SK-N-MC (cell line): Measurements from ENCODE around the gene KRTAP9-4.

ENCODE experiments used
- DNase-seq: peaks from one replicate; pipeline ENCODE4 v3.0.0-alpha.2; 2011; ENCODE audit warnings: low read depth, low spot score
- H3K27ac ChIP-seq: fragments of 200-600 bp; sonication (generic); 2 replicates; pipeline ENCODE4 v1.5.1; 2016; ENCODE audit warnings: mixed run types
- H3K36me3 ChIP-seq: fragments of 200-600 bp; sonication (generic); 2 replicates; pipeline ENCODE4 v1.6.1; 2017; ENCODE audit warnings: antibody characterized with exemption, low read length, mixed read lengths; ENCODE audit not compliant: insufficient read depth
- H3K4me3 ChIP-seq: fragments of 200-600 bp; sonication (generic); 2 replicates; pipeline ENCODE4 v1.5.1; 2016
- H3K9ac ChIP-seq: fragments of 200-600 bp; sonication (generic); 2 replicates; pipeline ENCODE4 v1.8.0; 2017; ENCODE audit warnings: mixed run types, mixed read lengths; ENCODE audit not compliant: insufficient read length
- H3K9me3 ChIP-seq: fragments of 200-600 bp; sonication (generic); 2 replicates; pipeline ENCODE4 v1.6.1; 2017; ENCODE audit warnings: low read depth, mild to moderate bottlenecking, antibody characterized with exemption, low read length, moderate library complexity, mixed read lengths
- EZH2 ChIP-seq: fragments of 200-600 bp; sonication (generic); IDR thresholded peaks from one replicate; pipeline ENCODE4 v1.6.1; 2017; ENCODE audit warnings: antibody characterized with exemption
- FOXP2 ChIP-seq: optimal IDR thresholded peaks from 2 replicates; pipeline ENCODE3; 2011; ENCODE audit warnings: mild to moderate bottlenecking, moderate library complexity; ENCODE audit not compliant: insufficient read depth; ENCODE audit errors: extremely low read length, control extremely low read depth
- POLR2AphosphoS5 ChIP-seq: IDR thresholded peaks from 2 replicates; pipeline ENCODE4 v1.6.1; 2012; ENCODE audit warnings: mild to moderate bottlenecking, low read depth, low read length, borderline replicate concordance

The KRTAP9-4 gene

DNA sequence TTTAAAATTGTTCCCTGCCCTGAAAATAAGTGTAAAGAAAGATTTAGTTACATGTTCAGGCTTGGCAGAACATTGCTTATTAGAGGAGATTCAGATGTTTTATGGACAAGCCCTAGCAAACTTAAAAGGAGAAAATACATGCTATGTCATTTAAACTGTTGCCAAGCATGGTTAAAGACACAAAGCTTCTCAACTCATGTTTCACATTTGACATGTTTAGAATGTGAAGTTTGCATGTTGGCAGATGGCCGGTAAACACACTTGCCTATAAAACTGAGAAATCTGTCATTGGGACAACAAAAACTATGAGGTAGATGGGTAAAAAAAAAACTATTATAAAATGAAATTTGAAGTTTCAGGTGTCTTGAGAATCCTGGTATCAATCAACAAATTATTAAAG lies 47.4 kb downstream of the KRTAP9-4 start:
- no peaks in the 10 kb centered on the region for H3K36me3 ChIP-seq
- H3K9me3 ChIP-seq, result no peaks in the 10 kb centered on the region
- DNase-seq, result no peak
- no peak overlapping the region for H3K4me3 ChIP-seq
- no peak overlapping the region for H3K27ac ChIP-seq
- TF ChIP-seq POLR2AphosphoS5 (no peak), FOXP2 (no peak), EZH2 (no peak)
- H3K9ac ChIP-seq, result no peak overlapping the region

DNA sequence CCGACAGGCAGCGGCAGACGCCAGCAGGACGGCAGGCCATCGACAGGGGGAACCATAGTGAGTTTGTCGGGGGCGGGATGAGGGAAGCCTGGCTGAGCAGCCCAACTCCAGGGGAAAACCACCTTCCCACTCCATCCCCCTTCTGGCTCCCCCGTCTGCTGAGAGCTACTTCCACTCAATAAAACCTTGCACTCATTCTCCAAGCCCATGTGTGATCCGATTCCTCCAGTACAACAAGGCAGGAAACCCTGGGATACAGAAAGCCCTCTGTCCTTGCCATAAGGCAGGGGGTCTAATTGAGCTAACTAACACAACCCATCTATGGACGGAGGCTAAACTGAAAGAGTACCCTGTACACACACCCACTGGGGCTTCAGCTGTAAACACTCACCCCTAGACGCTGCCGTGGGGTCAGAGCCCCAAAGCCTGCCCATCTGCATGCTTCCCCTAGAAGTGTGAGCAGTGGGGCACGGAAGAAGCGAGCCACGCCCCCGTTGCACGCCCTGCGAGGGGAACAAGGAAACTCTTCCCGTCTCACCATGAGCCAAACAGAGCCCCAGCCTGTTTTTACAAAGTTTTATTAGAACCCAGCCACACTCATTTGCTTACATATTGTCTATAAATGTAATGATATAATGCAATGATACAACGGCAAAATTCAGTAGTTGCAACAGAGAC lies 49.1 kb downstream of the KRTAP9-4 start:
- no peak overlapping the region for H3K9ac ChIP-seq
- no peaks in the 10 kb centered on the region for H3K36me3 ChIP-seq
- no peaks in the 10 kb centered on the region for H3K9me3 ChIP-seq
- H3K27ac ChIP-seq, result no peak overlapping the region
- no peak overlapping the region for H3K4me3 ChIP-seq
- DNase-seq, result no peak
- TF ChIP-seq FOXP2 (no peak), EZH2 (no peak), POLR2AphosphoS5 (no peak)
